Glutamatergic neuron (in vitro differentiated cells): Measurements from ENCODE around the gene ARF1. TPM values are rescaled to one million over a fixed set of nuclear protein-coding genes. Genes with fewer than 3 reads are reported as not detected.

Experiments used
- DNase-seq: peaks from one replicate; pipeline ENCODE4 v3.0.0; 2022
- H3K27ac Mint-ChIP-seq: one replicate; pipeline ENCODE4 v1.8.0; 2020; ENCODE audit warnings: mild to moderate bottlenecking, mixed read lengths, inconsistent platforms; ENCODE audit not compliant: unreplicated experiment
- H3K27me3 Mint-ChIP-seq: one replicate; pipeline ENCODE4 v1.8.0; 2020; ENCODE audit warnings: mild to moderate bottlenecking, moderate library complexity, mixed read lengths, inconsistent platforms; ENCODE audit not compliant: unreplicated experiment
- H3K36me3 Mint-ChIP-seq: one replicate; pipeline ENCODE4 v1.8.0; 2020; ENCODE audit warnings: mild to moderate bottlenecking, mixed read lengths, inconsistent platforms; ENCODE audit not compliant: unreplicated experiment
- H3K4me1 Mint-ChIP-seq: one replicate; pipeline ENCODE4 v1.8.0; 2020; ENCODE audit warnings: mild to moderate bottlenecking, low read depth, mixed read lengths, inconsistent platforms; ENCODE audit not compliant: unreplicated experiment
- H3K4me3 Mint-ChIP-seq: one replicate; pipeline ENCODE4 v1.8.0; 2020; ENCODE audit warnings: mild to moderate bottlenecking, mixed read lengths, inconsistent platforms; ENCODE audit not compliant: unreplicated experiment
- H3K9me3 Mint-ChIP-seq: one replicate; pipeline ENCODE4 v1.8.0; 2020; ENCODE audit warnings: mild to moderate bottlenecking, moderate library complexity, mixed read lengths, inconsistent platforms; ENCODE audit not compliant: unreplicated experiment
- total RNA-seq: library from RNA; stranded (reverse); fragmentation: NEBNext Ultra II Directional; extraction: Animal tissue kit (Norgen Biotek cat#: 25700); gene quantifications from one replicate; pipeline ENCODE4 v1.2.1, GENCODE V29; 2021; ENCODE audit not compliant: unreplicated experiment
- TF ChIP-seq, protein P1 (sequence below): fragments of 200-600 bp; sonication (generic); IDR thresholded peaks from one replicate; pipeline ENCODE4 v1.5.0; 2021; ENCODE audit not compliant: partially characterized antibody, unreplicated experiment

Gene ARF1
- total RNA-seq, 1 donor from 2014 or later = 222 TPM

GRCh38 chr1:228090613-228091081 is 8.1 kb downstream of the ARF1 start:
- Mint-ChIP-seq H3K36me3 (peaks cover 14% of the 10 kb centered on the region), H3K27ac (peak overlapping the region; percentile 70), H3K4me3 (no peak overlapping the region), H3K27me3 (peaks cover 4% of the 10 kb centered on the region), H3K9me3 (peaks cover 10% of the 10 kb centered on the region), H3K4me1 (peaks cover 31% of the 10 kb centered on the region)
- TF ChIP-seq, protein P1, sequence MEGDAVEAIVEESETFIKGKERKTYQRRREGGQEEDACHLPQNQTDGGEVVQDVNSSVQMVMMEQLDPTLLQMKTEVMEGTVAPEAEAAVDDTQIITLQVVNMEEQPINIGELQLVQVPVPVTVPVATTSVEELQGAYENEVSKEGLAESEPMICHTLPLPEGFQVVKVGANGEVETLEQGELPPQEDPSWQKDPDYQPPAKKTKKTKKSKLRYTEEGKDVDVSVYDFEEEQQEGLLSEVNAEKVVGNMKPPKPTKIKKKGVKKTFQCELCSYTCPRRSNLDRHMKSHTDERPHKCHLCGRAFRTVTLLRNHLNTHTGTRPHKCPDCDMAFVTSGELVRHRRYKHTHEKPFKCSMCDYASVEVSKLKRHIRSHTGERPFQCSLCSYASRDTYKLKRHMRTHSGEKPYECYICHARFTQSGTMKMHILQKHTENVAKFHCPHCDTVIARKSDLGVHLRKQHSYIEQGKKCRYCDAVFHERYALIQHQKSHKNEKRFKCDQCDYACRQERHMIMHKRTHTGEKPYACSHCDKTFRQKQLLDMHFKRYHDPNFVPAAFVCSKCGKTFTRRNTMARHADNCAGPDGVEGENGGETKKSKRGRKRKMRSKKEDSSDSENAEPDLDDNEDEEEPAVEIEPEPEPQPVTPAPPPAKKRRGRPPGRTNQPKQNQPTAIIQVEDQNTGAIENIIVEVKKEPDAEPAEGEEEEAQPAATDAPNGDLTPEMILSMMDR = no peak
- no peak for DNase-seq

DNA sequence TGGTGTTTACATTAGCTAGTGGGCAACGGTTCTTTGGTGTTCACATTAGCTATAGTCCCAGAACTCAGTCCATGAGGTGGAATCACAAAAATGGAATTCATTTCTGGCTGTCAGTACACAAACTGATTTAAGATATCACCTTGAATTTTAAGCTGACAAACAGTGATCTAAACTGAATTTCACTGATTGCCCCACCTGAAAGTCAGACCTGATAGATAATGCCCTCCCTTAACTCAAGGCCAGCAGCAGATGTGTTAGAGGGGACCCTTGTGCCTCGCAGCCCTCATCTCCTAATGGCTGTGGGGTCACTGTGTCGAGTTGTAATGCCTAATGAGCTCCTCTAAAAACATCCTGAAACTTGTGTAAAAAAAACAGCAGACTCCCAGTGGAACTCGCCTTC is 8.6 kb downstream of the ARF1 start:
- peaks cover 29% of the 10 kb centered on the region for H3K4me1 Mint-ChIP-seq
- H3K4me3 Mint-ChIP-seq = peak overlapping the region; percentile 23
- peaks cover 18% of the 10 kb centered on the region for H3K36me3 Mint-ChIP-seq
- TF ChIP-seq, protein P1 = no peak
- H3K9me3 Mint-ChIP-seq = peaks cover 10% of the 10 kb centered on the region
- DNase-seq = no peak
- H3K27me3 Mint-ChIP-seq = peaks cover 4% of the 10 kb centered on the region
- H3K27ac Mint-ChIP-seq = peak overlapping the region; percentile 57

GRCh38 chr1:228092342-228093049 is 10.0 kb downstream of the ARF1 start:
- no peak overlapping the region for H3K27ac Mint-ChIP-seq
- peaks cover 18% of the 10 kb centered on the region for H3K36me3 Mint-ChIP-seq

GRCh38 chr1:228093050-228093906 is 10.8 kb downstream of the ARF1 start:
- Mint-ChIP-seq H3K9me3 (peaks cover 10% of the 10 kb centered on the region), H3K36me3 (peaks cover 18% of the 10 kb centered on the region), H3K27ac (no peak overlapping the region), H3K4me3 (no peak overlapping the region), H3K4me1 (peaks cover 23% of the 10 kb centered on the region), H3K27me3 (peaks cover 4% of the 10 kb centered on the region)
- TF ChIP-seq, protein P1 = no peak
- DNase-seq = no peak

More at GRCh38 chr1:228092342-228093049, 10.0 kb downstream of the ARF1 start:
- no peak overlapping the region for H3K4me3 Mint-ChIP-seq
- DNase-seq = no peak
- peaks cover 4% of the 10 kb centered on the region for H3K27me3 Mint-ChIP-seq
- H3K9me3 Mint-ChIP-seq = peaks cover 10% of the 10 kb centered on the region
- TF ChIP-seq, protein P1 = no peak
- peaks cover 26% of the 10 kb centered on the region for H3K4me1 Mint-ChIP-seq
